Stimulated activated CD8-positive, alpha-beta memory T cell treated with anti-CD3 and anti-CD28 coated beads, Interleukin-7, amount 100 ng/mL, for 1 hour (primary cell): ENCODE results near the gene SIAH3.
"Not testable (repeated sequence)": the region's sequence is repeated elsewhere in the genome, so short reads cannot be mapped to it uniquely, and the experiment has no call there.

ENCODE experiments used
- DNase-seq, 2 donors: peaks; one replicate each; pipeline ENCODE4 v3.0.0-alpha.2; 2020; ENCODE audit warnings: low read depth in 2 of 2

Gene SIAH3, protein sequence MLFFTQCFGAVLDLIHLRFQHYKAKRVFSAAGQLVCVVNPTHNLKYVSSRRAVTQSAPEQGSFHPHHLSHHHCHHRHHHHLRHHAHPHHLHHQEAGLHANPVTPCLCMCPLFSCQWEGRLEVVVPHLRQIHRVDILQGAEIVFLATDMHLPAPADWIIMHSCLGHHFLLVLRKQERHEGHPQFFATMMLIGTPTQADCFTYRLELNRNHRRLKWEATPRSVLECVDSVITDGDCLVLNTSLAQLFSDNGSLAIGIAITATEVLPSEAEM

DNA sequence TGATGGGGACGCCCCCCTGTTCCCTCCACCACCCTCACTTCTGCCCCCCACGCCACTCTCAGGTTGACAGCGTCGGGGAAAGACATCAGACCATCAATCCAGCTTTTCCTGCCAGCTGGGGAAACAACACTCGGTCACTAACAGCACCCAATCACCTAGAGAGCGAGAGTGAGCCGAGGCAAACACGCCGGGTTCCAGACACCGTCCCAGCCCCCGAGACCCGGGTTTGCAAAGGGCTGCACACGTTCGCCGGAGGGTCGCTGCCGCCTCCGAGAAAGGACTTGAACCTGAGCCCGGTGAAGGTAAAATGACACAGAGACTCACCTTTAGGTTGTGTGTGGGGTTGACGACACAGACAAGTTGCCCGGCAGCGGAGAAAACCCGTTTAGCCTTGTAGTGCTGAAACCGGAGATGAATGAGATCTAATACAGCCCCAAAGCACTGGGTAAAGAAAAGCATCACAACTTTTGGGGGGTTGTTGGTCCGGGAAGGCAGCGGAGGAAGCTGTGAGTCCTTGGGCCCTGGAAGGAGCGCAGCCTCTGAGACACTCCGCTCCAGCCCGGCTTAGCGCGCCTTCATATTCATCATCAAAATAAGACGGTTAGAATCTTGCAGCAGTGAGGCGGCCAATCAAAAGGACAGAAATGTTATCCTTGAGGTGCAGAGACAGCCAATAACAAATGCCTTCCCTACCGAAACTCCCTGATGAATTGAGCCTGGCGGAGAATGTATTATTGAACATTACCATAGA is at the start of gene SIAH3:
TSS of gene SIAH3 (minus strand) at position 583 of the 751 bp plus-strand sequence. CDS start at position 459, 124 bp downstream.
- no peak for DNase-seq

DNA sequence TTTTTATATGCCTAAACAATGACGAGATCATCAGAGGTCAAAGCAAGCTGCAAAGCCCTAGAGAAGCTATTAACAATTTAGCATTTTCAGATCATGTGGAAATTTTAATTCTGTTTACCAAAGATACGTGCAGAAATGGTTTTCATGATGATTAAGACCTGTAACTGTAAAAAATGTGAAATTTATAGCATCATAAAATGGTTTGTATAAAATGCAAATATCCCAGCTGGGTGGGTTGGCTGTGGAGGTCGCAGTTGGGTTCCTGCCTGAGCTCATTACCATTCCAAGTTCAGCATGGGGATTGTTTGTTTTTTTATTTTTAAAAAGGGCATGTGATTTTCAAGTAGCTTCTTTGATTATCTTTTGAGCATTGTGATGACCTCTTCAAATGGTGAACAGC is 47.9 kb upstream of the SIAH3 start:
- DNase-seq: no peak

DNA sequence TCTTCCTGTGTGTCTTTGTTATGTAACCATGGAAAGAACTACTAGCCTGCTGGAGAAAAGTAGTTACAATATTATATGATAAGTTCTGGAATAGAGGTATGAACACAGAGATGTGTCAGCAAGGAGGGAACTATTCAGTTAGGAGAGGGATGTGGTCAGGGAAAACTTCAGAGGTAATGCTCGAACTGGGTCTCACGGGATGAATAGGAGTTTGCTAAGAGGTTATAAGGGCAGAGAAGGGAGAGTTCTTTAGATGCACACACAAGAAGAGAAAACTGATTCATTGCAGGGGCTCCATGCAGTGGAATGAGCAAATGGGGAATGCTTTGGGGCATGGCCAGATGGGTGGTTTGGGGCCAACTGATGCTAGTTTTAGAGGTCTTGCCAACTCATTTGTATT is 46.0 kb upstream of the SIAH3 start:
- DNase-seq: no peak

DNA sequence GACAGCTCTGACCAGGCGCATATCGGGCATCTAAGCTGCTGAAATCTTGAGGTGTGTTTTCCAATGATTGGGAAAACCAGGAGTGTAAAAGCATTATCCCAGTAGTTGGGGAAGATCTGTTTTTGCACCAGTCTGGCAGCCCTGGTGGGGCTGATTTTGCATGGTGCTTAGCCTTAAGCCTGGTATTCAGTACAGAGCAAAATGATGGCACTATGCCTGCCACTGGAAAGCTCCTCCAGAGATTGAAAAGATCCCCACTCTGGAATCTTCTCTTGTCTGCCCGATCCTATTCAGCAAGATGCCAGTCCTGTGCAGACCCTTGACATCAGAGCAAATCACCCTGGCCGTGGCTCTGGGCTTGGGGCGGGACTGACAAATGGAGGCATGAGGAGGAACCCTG is 44.7 kb upstream of the SIAH3 start:
- no peak for DNase-seq

DNA sequence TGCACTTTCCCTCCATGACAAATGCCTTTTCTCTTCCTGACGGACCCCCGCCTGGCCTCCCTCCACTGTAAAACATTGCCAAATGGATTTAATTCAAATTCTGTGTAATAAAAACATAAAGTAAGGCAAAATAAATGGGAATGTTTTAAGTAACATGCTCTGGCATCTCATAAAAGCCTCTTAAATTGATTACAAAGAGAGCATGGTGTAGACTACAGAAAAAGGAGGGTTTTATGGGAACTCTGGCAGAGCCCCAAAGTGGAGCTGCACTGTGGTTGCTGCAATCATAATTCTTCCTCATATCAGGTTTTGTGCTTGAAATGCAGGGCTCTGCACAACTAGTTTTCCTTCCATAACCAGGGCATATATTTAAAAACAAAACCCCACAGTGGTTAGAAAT is 44.3 kb upstream of the SIAH3 start:
- DNase-seq: no peak

DNA sequence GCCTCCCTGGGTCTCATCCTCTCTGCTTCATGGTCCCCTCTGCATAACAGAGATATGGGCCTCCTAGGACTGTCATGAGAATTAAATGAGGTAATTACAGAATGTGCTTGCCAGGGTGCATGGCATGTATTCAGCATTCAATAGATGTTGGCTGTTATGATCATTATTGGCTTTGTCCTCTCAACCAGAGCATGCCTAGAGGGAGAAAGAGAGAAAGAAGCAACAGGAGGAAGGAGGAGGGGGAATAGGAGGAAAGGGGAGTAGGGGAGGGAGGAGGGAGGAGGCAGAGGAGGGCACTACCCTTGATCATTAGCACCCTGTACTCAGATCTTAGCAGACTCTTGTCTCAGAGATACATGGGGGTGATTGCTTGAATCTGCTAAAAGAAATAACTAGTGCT is 41.0 kb upstream of the SIAH3 start:
- DNase-seq: no peak

DNA sequence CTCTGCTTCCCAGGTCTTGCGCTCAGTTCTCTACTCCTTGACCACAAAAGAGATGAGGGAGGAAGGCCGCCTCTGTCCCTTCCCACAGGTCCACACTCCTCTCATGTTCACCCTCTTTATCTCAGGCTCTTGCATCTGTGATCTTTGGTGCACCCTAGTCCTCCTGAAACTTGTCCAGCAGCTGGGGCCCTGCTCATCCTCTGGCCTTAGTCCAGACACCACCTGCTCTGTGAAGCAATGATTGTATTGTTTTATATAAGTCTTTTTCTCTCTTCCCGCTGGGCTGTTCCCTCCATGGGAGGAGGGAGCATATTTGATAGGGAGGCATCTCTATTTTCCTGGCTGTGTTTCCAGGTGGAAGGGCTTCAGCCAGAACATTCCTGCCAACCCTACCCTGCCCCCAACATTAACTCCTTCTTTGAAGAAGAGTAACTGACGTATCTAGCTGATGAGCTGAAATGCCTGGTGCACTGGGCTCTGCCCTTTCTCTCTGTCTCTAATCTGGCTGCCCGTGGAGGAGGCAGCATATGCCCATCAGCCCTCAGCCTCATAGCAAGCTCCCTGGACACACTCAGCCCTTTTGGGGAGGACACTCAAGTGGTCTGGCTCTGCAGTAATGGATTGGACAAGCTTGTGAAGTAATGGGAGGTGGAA is 38.2 kb upstream of the SIAH3 start:
- no peak for DNase-seq

DNA sequence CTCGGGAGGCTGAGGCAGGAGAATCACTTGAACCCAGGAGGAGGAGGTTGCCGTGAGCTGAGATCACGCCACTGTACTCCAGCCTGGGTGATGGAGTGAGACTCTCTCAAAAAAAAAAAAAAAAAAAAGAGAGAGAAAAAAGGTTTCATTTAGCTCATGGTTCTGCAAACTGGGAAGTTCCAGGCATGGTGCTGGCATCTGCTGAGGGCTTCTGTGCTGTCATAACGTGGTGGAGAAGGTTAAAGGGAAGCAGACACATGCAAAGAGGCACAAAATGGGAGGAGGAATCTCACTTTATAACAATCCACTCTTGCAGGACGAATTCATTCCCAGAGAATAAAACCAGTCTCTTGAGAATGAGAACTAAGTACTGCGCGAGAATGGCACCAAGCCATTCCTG is 34.9 kb upstream of the SIAH3 start:
- no peak for DNase-seq

DNA sequence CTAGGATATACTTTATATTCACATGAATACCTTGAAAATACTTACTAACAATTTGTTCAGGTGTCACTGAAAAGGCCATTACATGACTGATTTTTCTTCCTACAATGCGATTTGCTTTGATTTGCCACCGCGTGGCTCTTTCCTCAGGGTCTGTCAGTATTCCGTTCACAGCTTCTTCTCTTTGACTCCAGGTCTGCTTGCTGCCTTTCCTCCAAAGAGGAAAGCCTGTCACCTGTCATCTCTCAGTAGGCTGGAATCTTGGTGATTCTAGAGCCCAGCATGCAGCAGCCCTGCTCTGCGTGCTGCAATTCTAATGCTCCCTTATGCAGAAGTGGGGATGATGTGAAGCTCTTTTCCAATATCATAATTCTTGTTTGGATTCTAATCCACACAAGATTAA is 33.6 kb upstream of the SIAH3 start:
- no peak for DNase-seq

DNA sequence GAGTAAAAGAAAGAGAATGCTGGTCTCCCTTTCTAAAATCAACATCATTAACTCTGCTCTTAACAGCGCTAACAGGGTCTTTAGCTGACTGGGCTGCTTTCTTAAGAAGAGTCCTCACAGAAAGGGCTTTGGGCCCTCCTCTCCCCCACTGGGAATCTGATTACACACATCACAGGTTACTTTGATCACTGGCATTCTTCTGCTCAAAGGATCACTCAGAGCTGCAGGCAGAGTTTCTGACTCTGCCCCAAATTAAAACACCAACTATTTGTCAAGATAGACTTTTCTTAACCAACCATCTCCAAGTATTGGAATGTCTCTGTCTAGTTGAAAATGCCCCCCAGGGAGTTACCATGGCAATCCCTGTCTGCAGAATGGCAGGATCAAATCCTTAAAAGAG is 31.1 kb upstream of the SIAH3 start:
- DNase-seq: no peak

DNA sequence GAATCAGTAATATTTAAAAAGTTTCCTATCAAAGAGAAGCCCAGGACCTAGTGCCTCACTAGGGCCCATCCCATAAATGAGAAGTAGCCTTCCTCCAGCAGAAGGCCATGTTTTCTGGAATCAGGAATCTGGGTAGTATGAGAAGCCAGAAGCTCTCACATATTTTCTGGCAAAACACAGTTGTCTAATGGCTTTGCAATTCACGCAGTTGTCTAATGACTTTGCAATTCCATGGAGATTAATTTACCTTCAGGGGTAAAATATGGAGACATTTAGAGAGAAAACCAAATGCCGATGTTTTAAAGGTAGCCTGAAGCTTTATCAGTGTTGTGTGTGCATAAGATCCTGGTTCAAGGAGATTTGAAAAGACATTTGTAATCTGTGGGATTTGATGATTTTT is 29.8 kb upstream of the SIAH3 start:
- DNase-seq: no peak

DNA sequence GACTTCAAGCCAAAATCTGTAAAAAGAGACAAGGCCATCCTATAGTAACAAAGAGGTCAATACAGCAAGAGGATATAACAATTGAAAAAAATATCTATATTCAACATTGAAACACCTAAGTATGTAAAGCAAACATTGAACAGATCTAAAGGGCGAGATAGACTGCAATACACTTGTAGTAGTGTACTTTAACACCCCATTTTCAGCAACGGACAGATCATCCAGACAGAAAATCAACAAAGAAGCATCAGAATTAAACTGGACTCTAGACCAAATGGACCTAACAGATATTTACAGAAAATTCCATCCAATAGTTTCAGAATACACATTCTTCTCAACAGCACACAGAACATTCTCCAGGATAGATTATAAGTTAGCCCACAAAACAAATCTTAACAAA is 28.7 kb upstream of the SIAH3 start:
- no peak for DNase-seq

DNA sequence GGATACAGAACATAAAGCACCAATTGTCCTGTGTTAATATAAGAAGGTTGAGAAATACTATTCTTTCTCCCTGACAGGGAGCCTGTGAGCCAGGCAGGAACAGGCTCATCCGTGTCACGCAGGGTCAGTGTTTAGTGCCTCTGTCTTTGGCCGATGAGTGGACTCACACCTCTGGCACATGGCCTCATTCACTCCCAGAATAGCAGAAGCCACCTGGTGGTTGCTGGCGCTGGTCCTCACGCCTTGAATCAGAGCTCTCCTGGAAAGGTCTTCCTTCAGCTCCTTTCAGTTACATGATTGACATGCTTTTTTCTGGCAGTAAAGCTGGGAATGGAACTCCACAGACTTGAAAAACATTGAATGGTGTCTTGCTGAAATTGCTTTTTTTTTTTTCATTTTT is 28.1 kb upstream of the SIAH3 start:
- DNase-seq: no peak

DNA sequence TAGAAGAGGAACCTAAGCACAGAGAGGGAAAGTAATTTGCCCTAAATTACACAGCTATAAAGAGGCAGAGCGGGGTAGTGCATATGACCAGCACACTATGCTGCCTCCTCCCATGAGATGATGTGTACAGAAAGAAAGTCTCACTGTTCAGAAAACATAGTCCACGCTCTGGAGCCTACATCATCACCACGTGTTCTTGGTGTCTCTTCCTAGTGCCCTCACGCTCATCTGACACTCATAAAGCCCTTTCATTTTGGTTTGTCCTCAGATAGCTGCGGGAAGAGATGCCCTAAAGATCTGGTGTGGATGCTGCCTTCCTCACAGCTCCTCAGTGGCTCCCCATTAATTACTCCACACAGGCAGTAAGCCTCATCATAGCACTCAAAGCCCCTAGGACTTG is 27.4 kb upstream of the SIAH3 start:
- no peak for DNase-seq

DNA sequence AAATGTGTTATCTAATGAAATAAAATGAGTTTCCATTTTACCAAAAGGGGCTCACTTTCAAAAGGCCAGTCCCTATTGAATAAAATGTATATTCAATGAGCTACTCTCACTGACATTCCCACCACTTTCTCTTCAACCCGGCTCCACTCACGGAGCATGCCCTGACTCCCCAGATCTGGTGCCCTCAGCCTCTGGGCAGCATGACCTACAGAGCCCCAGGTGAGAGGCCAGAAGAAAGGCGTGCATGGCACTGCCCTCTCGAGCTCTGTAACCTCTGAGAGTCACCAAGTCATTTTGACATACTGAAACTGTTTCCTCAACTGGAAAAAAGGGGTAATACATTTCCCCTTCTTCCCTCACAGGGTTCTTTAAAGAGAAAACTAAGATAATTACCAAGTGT is 25.2 kb upstream of the SIAH3 start:
- no peak for DNase-seq

DNA sequence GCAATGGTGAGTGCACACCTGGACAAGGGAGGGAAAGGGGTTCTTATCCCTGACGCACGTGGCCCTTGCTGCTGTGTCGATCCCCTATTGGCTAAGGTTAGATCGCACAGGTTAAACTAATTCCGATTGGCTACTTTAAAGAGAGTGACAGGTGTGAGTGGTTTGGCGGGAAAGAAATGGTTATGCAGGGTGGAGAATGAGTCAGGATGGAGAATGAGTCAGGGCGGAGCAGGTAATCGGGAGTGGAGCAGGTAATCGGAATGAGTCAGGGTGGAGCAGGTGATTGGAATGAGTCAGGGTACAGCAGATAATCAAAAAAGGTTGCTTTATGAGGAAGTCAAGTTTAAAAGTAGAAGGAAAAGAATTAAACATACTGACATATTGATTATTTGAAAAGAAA is 24.4 kb upstream of the SIAH3 start:
- DNase-seq: no peak

DNA sequence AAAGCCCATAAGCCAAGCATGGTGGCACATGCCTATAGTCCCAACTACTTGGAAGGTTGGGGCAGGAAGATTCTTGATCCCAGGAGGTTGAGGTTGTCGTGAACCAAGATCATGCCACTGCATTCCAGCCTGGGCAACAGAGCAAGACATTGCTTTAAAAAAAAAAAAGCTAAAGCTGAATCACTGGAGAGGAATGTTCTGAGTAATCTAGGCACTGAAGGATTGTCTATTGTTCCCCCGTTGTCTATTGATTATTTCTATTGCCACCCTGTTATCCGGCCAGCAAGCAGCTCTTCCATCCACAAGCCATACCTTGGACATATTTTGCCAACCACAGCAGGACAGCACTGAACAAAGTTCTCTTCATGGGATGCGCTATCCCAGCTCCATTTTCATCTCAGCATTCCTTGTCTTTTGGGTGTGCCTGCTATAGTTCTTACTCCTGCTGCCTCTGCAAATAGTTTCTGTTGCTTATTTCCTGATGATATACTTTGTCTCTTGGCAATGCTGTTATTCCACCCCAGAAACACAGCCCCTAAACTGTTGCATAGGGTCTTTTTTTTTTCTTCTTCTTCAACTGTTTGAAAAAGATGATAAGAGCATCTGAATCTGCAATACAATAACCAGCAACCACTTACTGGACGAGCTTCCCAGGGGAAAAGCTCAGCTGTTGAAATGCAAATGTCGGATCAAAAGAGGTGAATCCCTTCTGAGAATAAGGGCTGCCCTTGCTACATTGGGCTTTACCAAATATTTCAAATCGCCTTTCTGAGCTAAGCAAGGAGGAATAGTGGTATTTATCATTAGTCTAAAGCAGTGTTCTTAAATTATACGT is 22.2 kb upstream of the SIAH3 start:
- DNase-seq: no peak

DNA sequence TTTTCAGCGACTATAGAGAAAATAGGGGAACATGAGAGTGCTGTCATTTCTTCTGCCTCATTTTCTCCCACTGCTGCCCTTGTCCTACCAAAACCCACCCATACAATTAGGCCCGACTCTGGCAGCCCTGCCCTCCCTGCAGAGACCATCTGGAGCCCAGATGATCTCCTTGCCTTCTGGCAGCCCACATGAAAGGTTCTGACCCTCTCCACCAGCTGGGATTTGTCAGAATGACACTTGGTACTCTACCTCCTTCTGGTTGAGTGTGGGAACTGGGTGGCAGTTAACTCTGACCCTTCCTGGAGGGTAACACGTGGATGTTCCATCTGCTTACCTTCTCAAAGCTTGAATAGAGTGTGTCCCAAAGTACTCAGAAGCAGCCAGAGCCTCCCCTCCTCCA is 21.0 kb upstream of the SIAH3 start:
- DNase-seq: no peak

DNA sequence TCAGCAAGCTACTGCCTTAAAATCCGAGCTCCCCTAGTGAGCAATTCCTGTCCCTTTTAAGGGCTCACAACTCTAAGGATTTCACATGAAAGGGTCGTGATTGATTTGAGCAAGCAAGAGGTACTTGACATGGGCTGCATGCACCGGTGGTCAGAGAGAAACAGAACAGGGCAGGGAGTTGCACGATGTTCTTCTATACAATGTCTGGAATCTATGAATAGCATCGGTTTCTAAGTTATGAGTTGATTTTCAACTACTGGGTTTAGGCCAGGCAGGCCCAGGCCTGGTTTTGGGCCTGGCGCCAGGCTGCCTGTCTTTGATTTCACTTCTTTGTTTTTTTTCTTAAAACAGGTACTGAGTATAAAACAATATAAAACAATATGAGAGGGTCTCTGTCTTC is 19.6 kb upstream of the SIAH3 start:
- DNase-seq: not testable (repeated sequence)

DNA sequence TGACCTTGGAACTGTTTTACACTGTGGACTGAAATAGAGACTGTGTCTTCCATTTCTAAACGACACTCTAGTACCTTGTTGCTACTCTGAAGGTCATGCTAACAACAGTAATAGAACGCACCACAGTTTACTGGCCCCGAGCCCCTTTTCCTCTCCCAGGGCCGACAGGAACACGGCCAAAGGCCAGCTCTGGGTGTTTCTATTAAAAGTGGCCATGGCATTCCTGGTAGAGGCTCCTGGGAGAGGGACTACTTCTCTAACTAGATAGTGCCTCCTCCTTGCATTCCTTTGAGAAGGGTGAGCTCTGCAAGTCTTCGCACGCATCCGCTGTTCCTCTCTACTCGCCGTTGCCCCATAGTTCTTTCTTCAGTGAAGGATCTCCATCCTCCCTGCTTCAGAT is 18.7 kb upstream of the SIAH3 start:
- no peak for DNase-seq

DNA sequence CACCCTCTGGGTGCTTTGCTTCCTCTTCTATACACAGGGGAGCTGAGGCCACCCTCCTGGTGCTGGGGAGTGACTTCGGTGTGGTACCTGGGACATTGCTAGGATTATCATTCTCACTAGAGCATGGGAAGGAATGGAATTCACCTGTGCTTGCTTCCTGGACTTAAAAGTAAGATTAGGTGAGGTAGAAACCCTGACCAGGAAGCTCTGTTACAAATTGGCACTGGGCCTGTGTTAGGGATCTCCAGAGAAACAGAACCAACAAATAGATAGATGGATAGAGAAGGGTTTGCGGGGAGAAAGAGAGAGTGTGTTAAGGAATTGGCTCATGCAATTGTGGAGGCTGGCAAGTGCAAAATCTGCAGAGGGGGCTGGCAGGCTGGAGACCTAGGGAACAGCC is 13.9 kb upstream of the SIAH3 start:
- DNase-seq: no peak
